Endothelial cell of hepatic sinusoid (primary cell): ENCODE data around the gene WDR88.
"Not testable (repeated sequence)": the region's sequence is repeated elsewhere in the genome, so short reads cannot be mapped to it uniquely, and the experiment has no call there.

Experiments
- in situ Hi-C: cut with HindIII; loops from 2 replicates; pipeline ENCODE4 v1.10.0; 2017; ENCODE audit warnings: low sequenced_read_pairs

Gene WDR88

GRCh38 chr19:33208371-33208895 is 76.5 kb downstream of the WDR88 start:
- in situ Hi-C loops, result no loop called here

GRCh38 chr19:33208904-33209849 is 77.3 kb downstream of the WDR88 start:
- in situ Hi-C loops, result no loop called here

- in situ Hi-C loops, result not testable (repeated sequence)
These were observed 77.9 kb downstream of the WDR88 start for GRCh38 chr19:33209850-33210230.

- in situ Hi-C loops, result no loop called here
These were observed 78.5 kb downstream of the WDR88 start for GRCh38 chr19:33210266-33210940.

GRCh38 chr19:33211794-33212435 is 80.0 kb downstream of the WDR88 start:
- in situ Hi-C loops, result no loop called here

- in situ Hi-C loops, result no loop called here
These were observed 80.7 kb downstream of the WDR88 start for GRCh38 chr19:33212436-33213172.

GRCh38 chr19:33214596-33214995 is 82.7 kb downstream of the WDR88 start:
- in situ Hi-C loops, result no loop called here

GRCh38 chr19:33215438-33216197 is 83.7 kb downstream of the WDR88 start:
- in situ Hi-C loops, result no loop called here

- in situ Hi-C loops, result no loop called here
These were observed 84.4 kb downstream of the WDR88 start for GRCh38 chr19:33216198-33216830.

- in situ Hi-C loops, result no loop called here
These were observed 86.0 kb downstream of the WDR88 start for GRCh38 chr19:33217881-33218280.

- in situ Hi-C loops, result no loop called here
These were observed 87.4 kb downstream of the WDR88 start for GRCh38 chr19:33219261-33219815.

GRCh38 chr19:33220115-33220514 is 88.2 kb downstream of the WDR88 start:
- in situ Hi-C loops, result no loop called here

- in situ Hi-C loops, result no loop called here
These were observed 88.8 kb downstream of the WDR88 start for GRCh38 chr19:33220735-33221134.

GRCh38 chr19:33221638-33222037 is 89.7 kb downstream of the WDR88 start:
- in situ Hi-C loops, result no loop called here

- in situ Hi-C loops, result not testable (repeated sequence)
These were observed 90.3 kb downstream of the WDR88 start for GRCh38 chr19:33222255-33222654.

GRCh38 chr19:33224694-33225457 is 93.0 kb downstream of the WDR88 start:
- in situ Hi-C loops, result no loop called here
